Right lobe of liver (tissue), 6 donors: ENCODE data around the gene MATN1. TPM values are rescaled to one million over a fixed set of nuclear protein-coding genes. Genes with fewer than 3 reads are reported as not detected.
"Not testable (repeated sequence)": the region's sequence is repeated elsewhere in the genome, so short reads cannot be mapped to it uniquely, and the experiment has no call there.

Experiments used
- ATAC-seq, 4 donors: fragments of 200-7000 bp; cut with Tn5 transposase; one replicate each; pipeline ENCODE4 v1.9.1; 2020; ENCODE audit warnings: mild to moderate bottlenecking in 4 of 4, moderate library complexity in 4 of 4
- DNase-seq, 3 donors: peaks; one replicate each; pipeline ENCODE4 v3.0.0-alpha.2; 2020
- H3K27ac ChIP-seq, 3 donors: fragments of 200-600 bp; one replicate each; pipeline ENCODE4 v1.8.0; 2022
- H3K27me3 ChIP-seq, 2 donors: fragments of 200-600 bp; one replicate each; pipeline ENCODE4 v1.8.0; 2022
- H3K36me3 ChIP-seq, 4 donors: fragments of 200-600 bp; sonication (generic) in 1 of 4; one replicate each; pipeline versions ENCODE4 v1.5.1 to v1.8.0; 2017 to 2022; ENCODE audit warnings: control low read depth in 1 of 4
- H3K4me1 ChIP-seq, 4 donors: fragments of 200-600 bp; sonication (generic) in 1 of 4; one replicate each; pipeline versions ENCODE4 v1.5.1 to v1.8.0; 2017 to 2022; ENCODE audit warnings: control low read depth in 1 of 4
- H3K4me3 ChIP-seq, 3 donors: fragments of 200-600 bp; one replicate each; pipeline ENCODE4 v1.8.0; 2022
- H3K9me3 ChIP-seq, 4 donors: fragments of 200-600 bp; sonication (generic) in 1 of 4; one replicate each; pipeline versions ENCODE4 v1.5.1 to v1.8.0; 2017 to 2022; ENCODE audit warnings: control low read depth in 1 of 4
- POLR2A ChIP-seq: fragments of 450-650 bp; IDR thresholded peaks from one replicate; pipeline ENCODE4 v1.6.1; 2017; ENCODE audit warnings: antibody characterized with exemption, mild to moderate bottlenecking
- WGBS: methylation state at CpG from one replicate; pipeline ENCODE4 v1.1.6; 2018; ENCODE audit warnings: low coverage, low lambda C conversion rate; ENCODE audit not compliant: insufficient coverage; ENCODE audit errors: missing lambda C conversion rate; 5-methylcytosine and 5-hydroxymethylcytosine counted together
- intact Hi-C, 2 donors: fragments of 100-400 bp; cut with DNase I; formaldehyde crosslinking; loops; one replicate each; pipeline versions ENCODE4 v1.11.2 to v1.14.1; 2022
- total RNA-seq, 6 experiments: library from RNA; depleted of rRNA in 2 of 6; stranded (reverse); fragments of >200 nt in 2 of 6; fragmentation: NEBNext Ultra II Directional in 3 of 6; extraction: Animal tissue kit (Norgen Biotek cat#: 25700) in 3 of 6; gene quantifications; one replicate each; pipeline versions ENCODE4 v1.1.0 to v1.2.4, GENCODE V29; 2016 to 2023
- TF ChIP-seq, protein P1 (sequence below), 4 donors: fragments of 200-600 bp in 3 of 4; fragments of 450-650 bp in 1 of 4; IDR thresholded peaks; one replicate each; pipeline versions ENCODE4 v1.5.1 to v1.8.0; 2016 to 2022; ENCODE audit warnings: antibody characterized with exemption in 4 of 4, mild to moderate bottlenecking in 2 of 4
- donor health status: DM: no; HTN: yes; CAD: no.
- donor health status: DM: no; HTN: no; CAD: no.
- donor health status: DM: no; HTN: no; CAD: no.
- donor health status: DM: no; HTN: yes; CAD: no.
- donor health status: DM: no; HTN: yes; CAD: no.

MATN1 gene
- total RNA-seq, 6 experiments from 2014 or later, result not detected

- no peak for TF ChIP-seq POLR2A
- TF ChIP-seq, protein P1, sequence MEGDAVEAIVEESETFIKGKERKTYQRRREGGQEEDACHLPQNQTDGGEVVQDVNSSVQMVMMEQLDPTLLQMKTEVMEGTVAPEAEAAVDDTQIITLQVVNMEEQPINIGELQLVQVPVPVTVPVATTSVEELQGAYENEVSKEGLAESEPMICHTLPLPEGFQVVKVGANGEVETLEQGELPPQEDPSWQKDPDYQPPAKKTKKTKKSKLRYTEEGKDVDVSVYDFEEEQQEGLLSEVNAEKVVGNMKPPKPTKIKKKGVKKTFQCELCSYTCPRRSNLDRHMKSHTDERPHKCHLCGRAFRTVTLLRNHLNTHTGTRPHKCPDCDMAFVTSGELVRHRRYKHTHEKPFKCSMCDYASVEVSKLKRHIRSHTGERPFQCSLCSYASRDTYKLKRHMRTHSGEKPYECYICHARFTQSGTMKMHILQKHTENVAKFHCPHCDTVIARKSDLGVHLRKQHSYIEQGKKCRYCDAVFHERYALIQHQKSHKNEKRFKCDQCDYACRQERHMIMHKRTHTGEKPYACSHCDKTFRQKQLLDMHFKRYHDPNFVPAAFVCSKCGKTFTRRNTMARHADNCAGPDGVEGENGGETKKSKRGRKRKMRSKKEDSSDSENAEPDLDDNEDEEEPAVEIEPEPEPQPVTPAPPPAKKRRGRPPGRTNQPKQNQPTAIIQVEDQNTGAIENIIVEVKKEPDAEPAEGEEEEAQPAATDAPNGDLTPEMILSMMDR (IDR thresholded peaks at IDR 0.05), result no peak
- H3K4me3 ChIP-seq, result no peak overlapping the region
- H3K4me1 ChIP-seq, result no peaks in the 10 kb centered on the region
- H3K9me3 ChIP-seq, result no peaks in the 10 kb centered on the region
- WGBS, result 48% methylated on average over 5 of the region's 5 CpGs
- intact Hi-C loops, result loop anchor here in 1 of 2 donors (10.0 kb wide), 1 partner anchor 887 kb away; no protein-coding TSS in a partner anchor
- H3K27ac ChIP-seq, result no peak overlapping the region
- no peaks in the 10 kb centered on the region for H3K27me3 ChIP-seq
- H3K36me3 ChIP-seq, result no peaks in the 10 kb centered on the region
- ATAC-seq (no peak), DNase-seq (no peak)
Observed at GRCh38 chr1:30691480-30691879, 31.9 kb downstream of the MATN1 start.

DNA sequence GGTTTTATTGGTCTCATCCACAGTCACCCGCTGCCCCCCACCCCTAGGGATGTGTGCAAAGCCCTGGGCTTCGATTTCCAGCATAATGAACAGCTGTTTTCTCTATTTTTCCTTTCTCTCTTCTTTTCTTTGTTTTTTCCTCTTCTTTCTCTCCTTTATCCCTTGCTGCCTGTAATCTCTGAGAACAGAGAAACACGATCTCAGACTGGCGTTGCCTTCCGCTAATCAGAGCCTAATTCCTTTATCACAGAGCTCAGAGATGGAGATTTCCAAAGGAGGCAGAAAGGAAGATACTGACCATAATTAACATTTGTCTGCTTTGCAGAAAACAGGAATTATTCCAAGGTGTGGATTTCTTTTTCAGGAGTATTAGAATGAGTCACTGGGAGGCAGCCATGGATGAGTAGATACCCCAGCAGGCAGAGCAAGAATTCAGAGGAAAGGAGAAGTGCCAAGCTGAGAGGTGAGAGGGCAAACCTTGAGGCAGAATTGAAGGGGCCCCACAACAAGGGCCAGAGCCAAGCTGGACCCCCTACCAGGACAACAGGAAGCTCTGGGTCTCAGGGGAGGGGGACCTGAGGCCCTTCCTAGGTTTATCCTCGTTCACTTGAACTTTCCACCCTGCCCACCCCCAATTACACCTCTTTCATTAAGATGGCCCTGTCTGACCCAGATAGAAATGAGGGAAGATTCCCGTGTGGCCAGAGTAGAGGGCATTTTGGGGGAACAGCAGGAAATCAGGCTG, 33.3 kb downstream of the MATN1 start:
- ATAC-seq (no peak), DNase-seq (no peak)
- Histone ChIP-seq H3K9me3 (no peaks in the 10 kb centered on the region), H3K4me1 (no peaks in the 10 kb centered on the region), H3K27ac (no peak overlapping the region), H3K36me3 (no peaks in the 10 kb centered on the region), H3K4me3 (no peak overlapping the region), H3K27me3 (no peaks in the 10 kb centered on the region)
- WGBS, result 37% methylated on average over 4 of the region's 7 CpGs
- TF ChIP-seq, protein P1 (IDR thresholded peaks at IDR 0.05), result no peak
- no peak for TF ChIP-seq POLR2A
- intact Hi-C loops, result loop anchor here in 1 of 2 donors (10.0 kb wide), 1 partner anchor 885 kb away; no protein-coding TSS in a partner anchor

- Histone ChIP-seq H3K9me3 (no peaks in the 10 kb centered on the region), H3K4me3 (no peak overlapping the region), H3K4me1 (no peaks in the 10 kb centered on the region), H3K27me3 (no peaks in the 10 kb centered on the region), H3K36me3 (no peaks in the 10 kb centered on the region), H3K27ac (no peak overlapping the region)
- WGBS, result 70% methylated on average over 2 of the region's 11 CpGs
- ATAC-seq (no peak), DNase-seq (no peak)
- intact Hi-C loops, result no loop called here
- TF ChIP-seq POLR2A, result no peak
- TF ChIP-seq, protein P1 (IDR thresholded peaks at IDR 0.05), result no peak
Observed at GRCh38 chr1:30688920-30689794, 34.2 kb downstream of the MATN1 start.

DNA sequence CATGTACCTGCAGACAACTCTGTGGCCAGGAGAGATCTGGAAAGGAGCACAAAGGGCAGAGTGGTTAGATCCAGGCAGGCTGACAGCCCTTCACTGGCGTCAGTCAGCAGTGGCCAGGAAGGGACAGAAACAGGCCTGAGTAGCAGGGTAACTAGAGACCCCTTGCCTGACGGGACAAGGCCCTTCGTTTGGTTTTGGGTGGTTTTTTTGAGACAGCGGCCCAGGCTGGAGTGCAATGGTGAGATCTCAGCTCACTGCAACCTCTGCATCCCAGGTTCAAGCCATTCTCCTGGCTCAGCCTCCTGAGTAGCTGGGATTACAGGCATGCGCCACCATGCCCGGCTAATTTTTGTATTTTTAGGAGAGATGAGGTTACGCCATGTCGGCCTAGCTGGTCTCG, 34.9 kb downstream of the MATN1 start:
- intact Hi-C loops, DNase-seq, H3K27me3 ChIP-seq, H3K4me1 ChIP-seq, ATAC-seq, H3K4me3 ChIP-seq, H3K27ac ChIP-seq, H3K36me3 ChIP-seq, H3K9me3 ChIP-seq: not testable (repeated sequence)
- WGBS, result 76% methylated on average over 3 of the region's 9 CpGs

DNA sequence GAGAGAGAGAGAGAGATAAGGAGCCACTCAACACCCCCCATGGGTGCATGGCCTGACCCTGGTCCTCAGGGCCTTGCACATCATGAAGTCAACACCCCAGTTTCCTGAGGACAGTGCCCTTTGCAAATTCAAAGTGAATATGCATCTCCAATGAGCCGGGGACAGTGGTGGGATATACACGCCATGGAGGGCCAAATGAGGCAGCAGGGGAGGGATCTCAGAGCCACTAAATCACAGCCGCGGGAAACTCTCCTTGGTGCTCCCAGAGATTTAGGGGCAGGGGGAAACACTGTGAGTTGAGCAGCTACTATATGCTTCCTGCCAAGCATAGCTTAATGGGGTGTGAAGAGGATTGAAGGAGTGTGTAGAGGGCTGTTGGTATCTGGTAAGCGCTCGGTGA, 35.5 kb downstream of the MATN1 start:
- no peaks in the 10 kb centered on the region for H3K27me3 ChIP-seq
- H3K36me3 ChIP-seq, result no peaks in the 10 kb centered on the region
- intact Hi-C loops, result no loop called here
- no peak overlapping the region for H3K27ac ChIP-seq
- no peak overlapping the region for H3K4me3 ChIP-seq
- no peaks in the 10 kb centered on the region for H3K9me3 ChIP-seq
- WGBS, result 100% methylated on average over 1 of the region's 6 CpGs
- ATAC-seq (no peak), DNase-seq (peak in 1 of 3 donors; percentile 4)
- H3K4me1 ChIP-seq, result no peaks in the 10 kb centered on the region
- TF ChIP-seq POLR2A, result no peak
- TF ChIP-seq, protein P1 (IDR thresholded peaks at IDR 0.05), result no peak
